ENCODE measurements around the gene SCFD2.
"Not testable (repeated sequence)": the region's sequence is repeated elsewhere in the genome, so short reads cannot be mapped to it uniquely, and the experiment has no call there.

The SCFD2 gene

DNA sequence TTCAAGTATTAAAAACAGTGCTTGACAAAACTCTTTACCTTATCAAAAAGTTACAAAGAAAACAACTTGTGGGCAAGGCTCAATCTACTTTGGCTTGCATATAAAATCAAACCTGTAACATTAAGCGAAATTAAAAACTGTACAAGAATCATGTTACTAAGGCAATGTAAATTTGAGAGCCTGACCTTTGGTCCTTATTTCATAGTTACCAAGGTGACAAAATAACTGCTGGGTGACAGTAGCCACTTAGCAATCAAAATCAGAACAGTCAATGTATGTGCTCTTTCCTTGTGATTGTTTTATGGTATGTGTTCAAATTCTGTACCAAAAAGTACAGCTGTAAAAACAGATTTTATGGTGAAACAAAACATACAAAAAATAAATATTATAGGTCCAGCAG, 299.7 kb downstream of the SCFD2 start:
- TF ChIP-seq, protein P1, sequence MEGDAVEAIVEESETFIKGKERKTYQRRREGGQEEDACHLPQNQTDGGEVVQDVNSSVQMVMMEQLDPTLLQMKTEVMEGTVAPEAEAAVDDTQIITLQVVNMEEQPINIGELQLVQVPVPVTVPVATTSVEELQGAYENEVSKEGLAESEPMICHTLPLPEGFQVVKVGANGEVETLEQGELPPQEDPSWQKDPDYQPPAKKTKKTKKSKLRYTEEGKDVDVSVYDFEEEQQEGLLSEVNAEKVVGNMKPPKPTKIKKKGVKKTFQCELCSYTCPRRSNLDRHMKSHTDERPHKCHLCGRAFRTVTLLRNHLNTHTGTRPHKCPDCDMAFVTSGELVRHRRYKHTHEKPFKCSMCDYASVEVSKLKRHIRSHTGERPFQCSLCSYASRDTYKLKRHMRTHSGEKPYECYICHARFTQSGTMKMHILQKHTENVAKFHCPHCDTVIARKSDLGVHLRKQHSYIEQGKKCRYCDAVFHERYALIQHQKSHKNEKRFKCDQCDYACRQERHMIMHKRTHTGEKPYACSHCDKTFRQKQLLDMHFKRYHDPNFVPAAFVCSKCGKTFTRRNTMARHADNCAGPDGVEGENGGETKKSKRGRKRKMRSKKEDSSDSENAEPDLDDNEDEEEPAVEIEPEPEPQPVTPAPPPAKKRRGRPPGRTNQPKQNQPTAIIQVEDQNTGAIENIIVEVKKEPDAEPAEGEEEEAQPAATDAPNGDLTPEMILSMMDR (IDR thresholded peaks at IDR 0.05; ENCODE audit: low read length, missing control alignments), result no peak
- H3K4me3 ChIP-seq (replicated peaks; ENCODE audit: low read depth, low read length), result no peak overlapping the region
- no peak for DNase-seq (ENCODE audit: low read depth)

- DNase-seq (ENCODE audit: low read depth), result no peak
- H3K4me3 ChIP-seq (replicated peaks; ENCODE audit: low read depth, low read length), result no peak overlapping the region
- TF ChIP-seq, protein P1 (IDR thresholded peaks at IDR 0.05; ENCODE audit: low read length, missing control alignments), result no peak
Measured at GRCh38 chr4:53064609-53065008, 301.3 kb downstream of the SCFD2 start.

DNA sequence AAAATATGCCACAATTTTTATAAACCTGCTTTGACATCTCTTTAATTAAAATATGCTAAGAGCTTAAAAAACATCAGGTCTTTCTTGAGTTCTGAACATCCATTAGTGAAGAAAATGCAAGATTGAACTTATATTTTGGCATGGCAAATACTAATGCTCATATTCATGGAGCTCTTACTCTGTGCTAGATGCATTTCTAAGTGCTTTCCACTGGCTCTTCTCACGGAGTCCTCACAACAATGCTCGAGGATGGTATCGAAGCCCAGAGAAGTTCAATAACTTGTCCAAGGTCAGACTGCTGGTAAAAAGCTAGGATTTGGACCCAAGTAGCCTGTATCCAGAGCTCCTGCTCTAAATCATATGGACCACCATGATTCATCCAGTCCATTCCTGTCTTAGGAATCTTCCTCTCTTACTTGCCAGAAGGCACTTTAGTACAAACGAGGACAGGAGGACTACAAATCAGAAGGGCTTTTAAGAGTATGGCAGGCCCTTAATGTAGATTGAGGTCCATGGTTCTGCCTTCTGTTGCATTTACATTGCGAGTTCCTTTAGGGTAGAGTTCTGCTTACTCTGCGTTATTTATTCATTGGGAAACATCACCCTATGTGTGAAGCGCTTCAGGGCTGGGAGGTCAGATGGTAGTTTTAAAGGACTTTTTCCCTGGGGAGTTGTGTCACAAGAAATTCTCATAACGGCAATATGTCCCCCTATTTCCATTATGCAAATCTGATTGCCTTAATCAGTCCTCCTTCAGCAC, 304.6 kb downstream of the SCFD2 start:
- no peak overlapping the region for H3K4me3 ChIP-seq (replicated peaks; ENCODE audit: low read depth, low read length)
- TF ChIP-seq, protein P1 (IDR thresholded peaks at IDR 0.05; ENCODE audit: low read length, missing control alignments), result no peak
- DNase-seq (ENCODE audit: low read depth), result no peak

GRCh38 chr4:53060278-53060677, 305.6 kb downstream of the SCFD2 start:
- TF ChIP-seq, protein P1 (IDR thresholded peaks at IDR 0.05; ENCODE audit: low read length, missing control alignments), result no peak
- DNase-seq (ENCODE audit: low read depth), result no peak
- H3K4me3 ChIP-seq (replicated peaks; ENCODE audit: low read depth, low read length), result no peak overlapping the region

DNA sequence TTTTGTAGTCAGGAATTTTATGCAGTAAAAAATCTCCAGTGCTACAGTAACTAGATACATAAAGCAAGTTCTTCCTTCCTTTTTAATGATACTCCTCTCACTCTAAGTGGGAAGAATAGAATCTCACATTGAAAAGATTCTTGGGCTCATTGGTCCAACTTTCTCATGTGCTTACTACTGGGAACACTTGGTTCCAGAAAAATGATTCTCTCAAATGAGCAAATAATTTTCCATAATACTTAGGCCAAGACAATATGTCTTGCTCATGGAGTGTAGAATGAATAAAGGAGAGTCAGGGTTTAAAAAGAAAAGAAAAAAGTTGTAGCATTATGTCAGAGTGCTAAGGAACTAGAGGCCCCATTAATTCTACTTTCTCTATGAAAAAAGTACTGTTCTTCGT, 306.0 kb downstream of the SCFD2 start:
- H3K4me3 ChIP-seq (replicated peaks; ENCODE audit: low read depth, low read length), result no peak overlapping the region
- TF ChIP-seq, protein P1 (IDR thresholded peaks at IDR 0.05; ENCODE audit: low read length, missing control alignments), result no peak
- DNase-seq (ENCODE audit: low read depth), result no peak

GRCh38 chr4:53059256-53059655, 306.6 kb downstream of the SCFD2 start:
- TF ChIP-seq, protein P1 (IDR thresholded peaks at IDR 0.05; ENCODE audit: low read length, missing control alignments), result no peak
- no peak for DNase-seq (ENCODE audit: low read depth)
- H3K4me3 ChIP-seq (replicated peaks; ENCODE audit: low read depth, low read length), result no peak overlapping the region

GRCh38 chr4:53057679-53058078, 308.2 kb downstream of the SCFD2 start:
- TF ChIP-seq, protein P1 (IDR thresholded peaks at IDR 0.05; ENCODE audit: low read length, missing control alignments), result no peak
- H3K4me3 ChIP-seq (replicated peaks; ENCODE audit: low read depth, low read length), result no peak overlapping the region
- no peak for DNase-seq (ENCODE audit: low read depth)

DNA sequence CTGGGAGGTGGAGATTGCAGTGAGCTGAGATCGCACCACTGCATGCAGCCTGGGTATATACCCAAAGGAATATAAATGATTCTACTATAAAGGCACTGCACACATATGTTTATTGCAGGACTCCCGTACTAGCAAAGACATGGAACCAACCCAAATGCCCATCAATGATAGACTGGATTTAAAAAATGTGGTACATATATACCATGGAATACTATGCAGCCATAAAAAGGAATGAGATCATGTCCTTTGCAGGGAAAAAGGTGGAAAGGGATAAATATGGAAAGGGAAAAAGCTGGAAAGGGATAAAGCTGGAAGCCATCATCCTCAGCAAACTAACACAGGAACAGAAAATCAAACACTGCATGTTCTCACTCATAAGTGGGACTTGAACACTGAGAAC, 308.8 kb downstream of the SCFD2 start:
- not testable (repeated sequence) for DNase-seq (ENCODE audit: low read depth); H3K4me3 ChIP-seq (replicated peaks; ENCODE audit: low read depth, low read length)

Measured in fibroblast of pulmonary artery (primary cell).